ENCODE data around the gene SMIM26.

The SMIM26 gene

DNA sequence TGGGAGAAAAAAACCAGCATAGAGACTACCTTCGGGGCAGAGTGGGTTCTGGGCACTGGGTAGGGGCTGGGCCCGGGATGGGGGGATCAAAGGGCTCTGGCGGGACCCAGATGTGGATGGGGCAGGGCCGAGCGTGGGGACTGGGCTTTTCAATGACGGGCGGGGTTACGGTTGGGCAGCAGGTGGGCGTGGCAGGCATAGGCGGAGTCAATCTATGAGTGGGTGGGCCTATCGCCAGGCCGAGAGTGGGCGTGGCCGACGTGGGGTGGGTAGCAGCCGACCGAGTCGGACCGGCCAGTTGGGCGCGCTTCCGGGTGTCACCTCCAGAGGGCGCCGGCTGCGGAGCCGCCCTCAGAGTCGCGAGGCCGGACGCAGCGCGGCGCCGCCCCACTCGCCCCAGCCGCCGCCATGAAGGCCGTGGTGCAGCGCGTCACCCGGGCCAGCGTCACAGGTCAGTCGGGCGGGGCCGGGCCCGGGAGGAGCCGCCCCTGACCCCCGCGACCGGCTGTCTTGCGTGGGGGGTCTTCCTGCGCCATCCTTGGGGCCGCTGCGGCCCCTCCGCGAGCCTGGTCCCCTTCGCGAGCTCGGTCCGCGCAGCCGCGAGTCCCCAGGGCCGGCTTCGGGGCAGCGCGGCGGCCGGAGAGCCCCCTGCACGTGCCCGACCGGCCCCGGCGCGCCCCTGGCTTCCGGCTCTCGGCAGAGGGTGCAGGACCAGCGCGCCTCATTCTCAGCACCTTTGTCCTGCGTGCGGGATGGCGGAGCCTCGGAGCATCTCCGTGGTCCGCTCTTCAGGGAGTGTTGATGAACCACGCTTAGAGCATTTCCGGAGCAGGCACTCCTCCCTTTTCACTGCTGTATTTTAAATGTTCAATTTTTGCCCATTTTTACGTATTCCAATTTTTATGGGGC lies 20.7 kb downstream of the SMIM26 start, which contains the start of gene DTD1:
Gene DTD1 (plus strand): TSS at position 390 of the 909 bp plus-strand sequence. CDS start 19 bp downstream, at position 409.
- DNase-seq: peak; percentile 79

DNA sequence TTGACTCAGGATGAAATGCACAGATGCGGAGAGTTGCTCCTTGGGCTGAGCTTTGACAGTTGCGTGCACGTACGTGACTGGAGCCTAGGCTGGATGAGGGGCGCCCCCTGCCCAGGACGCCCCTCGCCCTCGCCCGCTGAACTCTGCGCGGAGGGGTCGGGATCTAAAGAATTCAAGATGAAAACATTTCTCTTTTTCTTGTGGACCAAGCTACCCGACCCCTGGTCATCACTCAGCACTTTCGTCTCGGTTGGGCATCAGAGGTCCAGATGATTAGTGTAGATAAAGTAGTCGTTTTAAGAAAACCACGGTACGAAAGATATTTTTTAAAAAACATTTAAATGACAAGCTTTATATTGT lies 21.3 kb downstream of the SMIM26 start:
- DNase-seq: no peak

DNA sequence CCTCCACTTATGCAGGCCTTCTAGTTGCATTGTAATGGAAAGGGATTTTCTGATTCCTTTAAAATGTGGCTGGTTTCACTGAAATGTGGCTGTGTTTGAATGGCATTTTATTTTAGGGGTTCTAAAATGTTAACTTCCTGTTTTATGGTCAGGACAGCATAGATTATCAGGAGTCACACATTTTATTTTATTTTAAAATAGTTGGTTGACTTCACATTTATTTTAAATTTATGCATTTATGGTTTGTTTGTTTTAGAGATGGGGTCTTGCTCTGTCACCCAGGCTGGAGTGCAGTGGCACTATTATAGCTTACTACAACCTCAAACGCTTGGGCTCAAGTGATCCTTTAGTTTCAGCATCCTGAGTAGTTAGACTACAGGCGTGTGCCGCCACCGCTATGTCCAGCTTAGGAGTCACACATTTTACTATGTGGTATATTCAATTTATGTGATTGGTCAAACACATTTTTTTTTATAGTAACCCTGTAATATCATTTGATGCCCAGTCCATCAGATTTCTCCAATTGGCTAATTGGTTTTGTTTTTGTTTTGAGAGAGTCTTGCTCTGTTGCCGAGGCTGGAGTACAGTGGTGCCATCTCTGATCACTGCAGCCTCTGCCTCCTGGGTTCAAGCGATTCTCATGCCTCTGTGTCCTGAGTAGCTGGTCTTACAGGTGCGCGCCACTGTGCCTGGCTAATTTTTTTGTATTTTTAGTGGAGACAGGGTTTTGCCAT lies 22.9 kb downstream of the SMIM26 start:
- no peak for DNase-seq

DNA sequence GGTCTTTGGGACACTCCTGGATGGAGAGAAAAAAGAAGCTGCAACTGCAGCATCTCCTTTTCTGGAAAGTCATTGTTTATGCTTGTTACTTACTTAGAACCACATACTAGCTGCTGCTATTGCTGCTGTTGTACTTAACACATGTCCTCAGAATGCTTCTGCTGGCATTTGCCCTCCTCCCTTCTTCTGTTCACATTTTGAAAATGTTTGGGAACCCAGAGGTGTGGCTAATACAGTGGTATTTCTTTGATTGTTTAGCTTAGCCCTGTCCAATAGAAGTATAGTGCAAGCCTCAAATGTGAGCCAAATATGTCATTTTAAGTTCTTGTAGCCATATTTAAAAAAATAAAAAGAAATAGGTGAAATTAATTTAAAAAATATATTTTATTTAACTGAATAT lies 29.0 kb downstream of the SMIM26 start:
- no peak for DNase-seq

DNA sequence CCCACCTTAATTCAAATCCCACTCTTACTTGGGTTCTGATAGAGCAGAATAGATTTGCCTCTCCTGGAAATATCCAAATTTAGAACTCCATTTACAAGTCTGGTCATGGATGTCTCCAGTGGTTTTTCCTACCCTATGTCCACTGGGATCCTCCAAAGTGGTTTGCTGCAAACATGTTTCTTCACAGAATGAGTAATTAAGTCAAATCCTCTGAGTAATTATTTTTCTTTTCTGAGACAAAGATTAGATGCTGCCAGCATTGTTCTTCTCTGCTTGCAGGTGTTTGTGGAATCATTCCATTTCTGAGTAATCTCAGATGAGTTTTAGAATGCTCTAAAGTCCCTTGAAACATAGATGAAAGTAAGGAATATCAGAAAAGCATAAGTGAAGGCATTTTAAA lies 42.5 kb downstream of the SMIM26 start:
- no peak for DNase-seq

DNA sequence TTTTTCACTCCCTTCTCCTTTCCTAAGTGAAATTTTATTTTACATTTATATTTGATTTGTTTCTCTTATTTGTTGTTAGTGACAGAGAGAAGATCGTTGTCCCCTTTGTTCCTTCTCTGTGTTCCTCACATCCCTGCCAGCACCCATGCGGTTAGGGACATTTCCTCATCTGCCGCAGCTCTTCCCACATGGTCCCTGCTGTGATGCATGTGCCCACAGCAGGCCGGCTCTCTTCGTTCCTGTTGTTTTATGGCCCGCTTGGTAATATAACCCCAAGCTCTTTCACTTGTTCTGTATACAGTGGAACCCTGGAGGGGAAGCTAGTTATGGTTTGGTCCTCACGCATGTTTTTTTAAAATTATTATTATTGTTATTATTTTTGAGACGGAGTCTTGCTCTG lies 44.3 kb downstream of the SMIM26 start:
- no peak for DNase-seq

DNA sequence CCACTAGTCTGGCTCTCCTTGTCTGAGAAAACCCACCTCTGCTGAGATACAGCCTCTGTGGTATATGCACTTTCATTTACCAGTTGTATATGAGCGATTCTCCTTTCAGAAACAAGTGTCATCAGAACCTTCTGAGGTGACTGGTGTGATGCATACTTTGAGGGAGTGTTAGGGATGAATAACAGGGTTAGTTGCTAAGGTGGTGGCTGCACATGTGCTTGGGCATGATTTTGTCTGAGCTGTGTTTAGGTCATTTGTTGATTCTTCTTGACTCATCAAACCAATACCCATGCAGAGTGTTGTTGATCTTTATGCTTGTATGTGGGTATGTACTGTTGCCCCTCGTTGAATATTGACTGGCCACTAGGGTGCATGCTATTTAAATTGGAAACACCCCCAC lies 46.3 kb downstream of the SMIM26 start:
- no peak for DNase-seq

DNA sequence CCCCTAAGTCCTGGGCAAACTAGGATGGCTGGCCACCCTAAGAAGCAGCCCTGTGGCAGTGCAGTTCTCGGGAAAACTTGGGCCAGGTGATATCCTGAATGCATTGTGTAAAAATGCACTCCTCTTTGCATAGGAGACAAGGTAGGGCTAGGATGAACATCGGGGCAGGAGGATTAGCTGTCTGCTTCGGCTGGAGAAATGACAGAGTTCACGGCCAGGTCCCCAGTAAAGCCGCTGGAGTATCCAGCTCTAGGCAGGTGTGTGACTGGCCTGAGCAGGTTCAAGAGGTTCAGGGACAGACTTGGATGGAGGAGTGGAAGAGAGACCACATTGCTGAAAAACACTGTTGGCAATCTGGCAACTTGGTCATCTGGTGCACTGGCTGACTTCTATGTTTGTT lies 47.0 kb downstream of the SMIM26 start:
- DNase-seq: no peak

DNA sequence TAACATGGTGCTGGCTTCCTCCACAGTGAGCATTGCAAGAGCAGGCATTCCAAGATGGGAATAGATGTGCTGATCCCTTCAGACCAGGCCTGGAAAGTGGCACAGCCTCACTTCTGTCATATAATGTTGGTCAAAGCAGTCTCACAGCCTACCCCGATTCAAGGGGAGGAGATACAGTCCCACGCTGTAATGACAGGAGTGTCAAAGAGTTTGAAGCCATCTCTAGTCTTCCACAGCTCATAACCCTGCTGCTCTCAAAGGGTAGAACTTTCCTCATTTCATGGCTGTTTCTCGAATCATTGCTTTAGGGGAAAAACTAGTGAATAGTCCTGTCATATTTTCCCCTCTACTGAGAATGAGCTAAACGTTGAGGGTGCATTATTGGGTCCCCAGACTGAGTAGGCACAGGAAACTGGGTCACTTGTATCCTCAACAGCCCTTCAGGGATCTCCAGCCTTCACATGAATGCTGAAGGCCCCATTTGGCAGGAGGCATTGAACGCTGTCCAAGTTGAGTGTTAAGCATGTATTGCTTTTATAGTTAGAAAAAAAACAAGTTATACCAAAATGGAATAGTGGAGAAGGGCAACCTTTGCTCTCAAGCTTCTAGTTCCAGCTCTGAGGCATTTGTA lies 47.9 kb downstream of the SMIM26 start:
- DNase-seq: no peak
